Neural cell (in vitro differentiated cells): ENCODE results near the gene MIB1. TPM values are rescaled to one million over a fixed set of nuclear protein-coding genes. Genes with fewer than 3 reads are reported as not detected.

Experiments
- H2AFZ ChIP-seq: fragments of 200-600, 300-800 bp; sonication (generic), shearing (Covaris generic); 2 replicates; pipeline ENCODE4 v1.6.0; 2014; ENCODE audit warnings: low read depth, mild to moderate bottlenecking, antibody characterized with exemption, low read length, moderate library complexity
- H3F3A ChIP-seq: fragments of 200-600 bp; shearing (Covaris generic); 2 replicates; pipeline ENCODE4 v1.6.1; 2016; ENCODE audit warnings: mild to moderate bottlenecking, moderate library complexity, mixed read lengths, antibody characterized with exemption, low read length; ENCODE audit not compliant: insufficient read depth, poor library complexity, severe bottlenecking
- H3K27ac ChIP-seq: fragments of 200-600, 300-800 bp; sonication (generic), shearing (Covaris generic); 2 replicates; pipeline ENCODE4 v1.5.1; 2014; ENCODE audit warnings: mild to moderate bottlenecking, low read length, moderate library complexity
- H3K27me3 ChIP-seq: fragments of 300-800, 200-600 bp; sonication (generic), shearing (Covaris generic); 2 replicates; pipeline ENCODE4 v1.6.0; 2014; ENCODE audit warnings: mild to moderate bottlenecking, low read depth, low read length, moderate library complexity; ENCODE audit not compliant: insufficient read depth
- H3K36me3 ChIP-seq: fragments of 300-800, 200-600 bp; sonication (generic), shearing (Covaris generic); 2 replicates; pipeline ENCODE4 v1.5.1; 2014; ENCODE audit warnings: mild to moderate bottlenecking, antibody characterized with exemption, low read length, moderate library complexity; ENCODE audit not compliant: insufficient read depth
- H3K4me2 ChIP-seq: fragments of 300-800, 200-600 bp; sonication (generic), shearing (Covaris generic); 2 replicates; pipeline ENCODE4 v1.6.0; 2014; ENCODE audit warnings: mild to moderate bottlenecking, low read length
- H3K4me3 ChIP-seq: fragments of 300-800, 200-600 bp; sonication (generic), shearing (Covaris generic); 2 replicates; pipeline ENCODE4 v1.5.1; 2014; ENCODE audit warnings: mild to moderate bottlenecking, low read length, moderate library complexity
- H3K79me2 ChIP-seq: fragments of 200-600 bp; shearing (Covaris generic); replicated peaks from 2 replicates; pipeline ENCODE4 v1.6.0; 2014; ENCODE audit warnings: mild to moderate bottlenecking, low read length, moderate library complexity; ENCODE audit not compliant: insufficient read depth
- H3K9ac ChIP-seq: fragments of 300-800, 200-600 bp; sonication (generic), shearing (Covaris generic); 2 replicates; pipeline ENCODE4 v1.6.1; 2016; ENCODE audit warnings: mild to moderate bottlenecking, low read length, mixed read lengths
- H3K9me2 ChIP-seq: fragments of 200-600 bp; shearing (Covaris generic); 2 replicates; pipeline ENCODE4 v1.6.1; 2016; ENCODE audit warnings: mild to moderate bottlenecking, low read length, mixed read lengths; ENCODE audit not compliant: insufficient read depth
- H3K9me3 ChIP-seq: fragments of 200-600, 300-800 bp; sonication (generic), shearing (Covaris generic); 2 replicates; pipeline ENCODE4 v1.6.1; 2016; ENCODE audit warnings: mild to moderate bottlenecking, mixed run types, low read length, moderate library complexity, mixed read lengths
- H4K20me1 ChIP-seq: fragments of 200-600 bp; shearing (Covaris generic); 2 replicates; pipeline ENCODE4 v1.6.1; 2016; ENCODE audit warnings: mild to moderate bottlenecking, mixed run types; ENCODE audit not compliant: insufficient read depth
- EP300 ChIP-seq: fragments of 450-650 bp; conservative IDR thresholded peaks from 2 replicates; pipeline ENCODE4 v1.6.1; 2014; ENCODE audit warnings: antibody characterized with exemption, mild to moderate bottlenecking, moderate library complexity; ENCODE audit not compliant: poor library complexity, severe bottlenecking
- EZH2 ChIP-seq: fragments of 200-600, 300-800 bp; shearing (Covaris generic), sonication (generic); IDR thresholded peaks from 2 replicates; pipeline ENCODE4 v1.6.1; 2014; ENCODE audit warnings: antibody characterized with exemption, low read length, borderline replicate concordance, mild to moderate bottlenecking; ENCODE audit not compliant: insufficient read depth, poor library complexity, severe bottlenecking
- MXI1 ChIP-seq: fragments of 450-650 bp; conservative IDR thresholded peaks from 2 replicates; pipeline ENCODE4 v1.6.1; 2014; ENCODE audit warnings: antibody characterized with exemption, mild to moderate bottlenecking; ENCODE audit not compliant: poor library complexity, severe bottlenecking
- POLR2AphosphoS5 ChIP-seq: IDR thresholded peaks from 2 replicates; pipeline ENCODE4 v1.6.1; 2012
- RAD21 ChIP-seq: fragments of 450-650 bp; conservative IDR thresholded peaks from 2 replicates; pipeline ENCODE4 v1.6.1; 2014; ENCODE audit warnings: antibody characterized with exemption, mild to moderate bottlenecking, moderate library complexity
- SMC3 ChIP-seq: fragments of 450-650 bp; conservative IDR thresholded peaks from 2 replicates; pipeline ENCODE4 v1.6.1; 2014; ENCODE audit warnings: antibody characterized with exemption, mild to moderate bottlenecking, moderate library complexity; ENCODE audit not compliant: poor library complexity
- TAF1 ChIP-seq: IDR thresholded peaks from 2 replicates; pipeline ENCODE4 v1.6.1; 2012; ENCODE audit warnings: low read depth
- polyA plus RNA-seq: library from polyadenylated mRNA; depleted of rRNA; stranded (reverse); fragments of >200 nt; gene quantifications from 2 replicates; pipeline ENCODE4 v1.2.3, GENCODE V29; 2014
- TF ChIP-seq, protein P1 (sequence below): IDR thresholded peaks from 2 replicates; pipeline ENCODE4 v1.6.1; 2012; ENCODE audit warnings: borderline replicate concordance
- TF ChIP-seq, protein P2 (sequence below): fragments of 450-650 bp; IDR thresholded peaks from 2 replicates; pipeline ENCODE4 v1.5.1; 2014; ENCODE audit warnings: antibody characterized with exemption, mild to moderate bottlenecking, moderate library complexity; ENCODE audit not compliant: poor library complexity, severe bottlenecking

Gene MIB1
- polyA plus RNA-seq, 1 donor from 2014 or later = 68.3 TPM

DNA sequence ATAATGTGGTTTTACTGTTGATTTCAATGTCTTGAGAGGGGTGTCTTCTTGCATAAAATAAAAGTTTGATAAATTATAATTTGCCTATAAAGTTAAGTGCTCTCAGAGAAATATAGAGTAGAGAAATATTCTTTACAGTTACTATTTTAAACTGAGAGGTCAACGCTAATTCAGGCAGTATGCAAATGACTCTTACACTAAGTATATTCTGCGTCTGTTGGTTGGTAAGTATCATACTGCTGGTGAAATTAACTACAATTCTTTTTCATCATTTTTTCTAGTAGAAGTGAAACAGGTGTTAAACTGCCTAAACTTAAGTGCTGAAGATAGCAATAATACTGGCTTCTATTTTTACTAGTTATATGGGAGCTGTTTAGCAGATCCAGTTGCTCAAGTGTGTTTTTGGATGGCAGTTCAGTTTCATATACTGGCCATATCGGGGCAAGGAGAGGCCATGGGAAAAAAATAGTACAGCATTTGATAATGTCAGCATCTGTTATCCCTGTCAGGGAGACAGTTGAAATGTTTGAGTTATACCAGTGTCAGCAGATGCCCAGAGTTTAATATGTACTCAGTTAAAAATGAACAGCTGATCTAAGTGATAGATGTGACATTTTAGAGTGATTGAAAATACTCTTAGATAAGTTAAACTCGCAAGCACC lies 86.2 kb downstream of the MIB1 start:
- TF ChIP-seq RAD21 (no peak), TAF1 (no peak), EZH2 (no peak), MXI1 (no peak), EP300 (no peak), SMC3 (no peak), POLR2AphosphoS5 (no peak)
- TF ChIP-seq, protein P1, sequence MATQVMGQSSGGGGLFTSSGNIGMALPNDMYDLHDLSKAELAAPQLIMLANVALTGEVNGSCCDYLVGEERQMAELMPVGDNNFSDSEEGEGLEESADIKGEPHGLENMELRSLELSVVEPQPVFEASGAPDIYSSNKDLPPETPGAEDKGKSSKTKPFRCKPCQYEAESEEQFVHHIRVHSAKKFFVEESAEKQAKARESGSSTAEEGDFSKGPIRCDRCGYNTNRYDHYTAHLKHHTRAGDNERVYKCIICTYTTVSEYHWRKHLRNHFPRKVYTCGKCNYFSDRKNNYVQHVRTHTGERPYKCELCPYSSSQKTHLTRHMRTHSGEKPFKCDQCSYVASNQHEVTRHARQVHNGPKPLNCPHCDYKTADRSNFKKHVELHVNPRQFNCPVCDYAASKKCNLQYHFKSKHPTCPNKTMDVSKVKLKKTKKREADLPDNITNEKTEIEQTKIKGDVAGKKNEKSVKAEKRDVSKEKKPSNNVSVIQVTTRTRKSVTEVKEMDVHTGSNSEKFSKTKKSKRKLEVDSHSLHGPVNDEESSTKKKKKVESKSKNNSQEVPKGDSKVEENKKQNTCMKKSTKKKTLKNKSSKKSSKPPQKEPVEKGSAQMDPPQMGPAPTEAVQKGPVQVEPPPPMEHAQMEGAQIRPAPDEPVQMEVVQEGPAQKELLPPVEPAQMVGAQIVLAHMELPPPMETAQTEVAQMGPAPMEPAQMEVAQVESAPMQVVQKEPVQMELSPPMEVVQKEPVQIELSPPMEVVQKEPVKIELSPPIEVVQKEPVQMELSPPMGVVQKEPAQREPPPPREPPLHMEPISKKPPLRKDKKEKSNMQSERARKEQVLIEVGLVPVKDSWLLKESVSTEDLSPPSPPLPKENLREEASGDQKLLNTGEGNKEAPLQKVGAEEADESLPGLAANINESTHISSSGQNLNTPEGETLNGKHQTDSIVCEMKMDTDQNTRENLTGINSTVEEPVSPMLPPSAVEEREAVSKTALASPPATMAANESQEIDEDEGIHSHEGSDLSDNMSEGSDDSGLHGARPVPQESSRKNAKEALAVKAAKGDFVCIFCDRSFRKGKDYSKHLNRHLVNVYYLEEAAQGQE = no peak

DNA sequence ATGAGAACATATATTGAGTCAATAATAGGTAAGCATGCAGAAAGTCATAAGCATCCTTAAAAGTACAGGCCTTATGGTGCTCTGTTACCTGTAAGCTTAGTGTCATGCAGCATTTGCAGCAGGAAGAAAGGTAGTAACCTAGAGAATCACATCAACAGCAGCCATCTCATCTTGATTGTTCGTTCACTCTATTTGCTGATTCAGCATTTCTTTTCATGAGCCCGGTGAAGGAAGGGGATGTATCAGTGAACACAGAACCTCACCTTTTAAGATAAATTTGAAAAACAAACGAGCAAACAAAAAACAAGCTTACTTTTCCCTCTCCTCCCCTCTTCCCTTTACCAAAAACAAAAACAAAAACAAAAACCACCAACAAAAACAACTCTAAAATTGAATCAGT lies 89.9 kb downstream of the MIB1 start:
- Histone ChIP-seq H3K79me2 (no peaks in the 10 kb centered on the region), H3K4me3 (no peak overlapping the region), H4K20me1 (no peaks in the 10 kb centered on the region), H3K9me2 (no peaks in the 10 kb centered on the region), H2AFZ (no peak overlapping the region), H3K27me3 (no peaks in the 10 kb centered on the region), H3K36me3 (peaks cover 4% of the 10 kb centered on the region), H3K27ac (no peak overlapping the region), H3K9ac (no peak overlapping the region), H3K9me3 (no peaks in the 10 kb centered on the region), H3K4me2 (no peak overlapping the region), H3F3A (no peaks in the 10 kb centered on the region)
- TF ChIP-seq EZH2 (no peak), SMC3 (no peak), POLR2AphosphoS5 (no peak), TAF1 (no peak), MXI1 (no peak), RAD21 (no peak), EP300 (no peak)
- TF ChIP-seq, protein P2, sequence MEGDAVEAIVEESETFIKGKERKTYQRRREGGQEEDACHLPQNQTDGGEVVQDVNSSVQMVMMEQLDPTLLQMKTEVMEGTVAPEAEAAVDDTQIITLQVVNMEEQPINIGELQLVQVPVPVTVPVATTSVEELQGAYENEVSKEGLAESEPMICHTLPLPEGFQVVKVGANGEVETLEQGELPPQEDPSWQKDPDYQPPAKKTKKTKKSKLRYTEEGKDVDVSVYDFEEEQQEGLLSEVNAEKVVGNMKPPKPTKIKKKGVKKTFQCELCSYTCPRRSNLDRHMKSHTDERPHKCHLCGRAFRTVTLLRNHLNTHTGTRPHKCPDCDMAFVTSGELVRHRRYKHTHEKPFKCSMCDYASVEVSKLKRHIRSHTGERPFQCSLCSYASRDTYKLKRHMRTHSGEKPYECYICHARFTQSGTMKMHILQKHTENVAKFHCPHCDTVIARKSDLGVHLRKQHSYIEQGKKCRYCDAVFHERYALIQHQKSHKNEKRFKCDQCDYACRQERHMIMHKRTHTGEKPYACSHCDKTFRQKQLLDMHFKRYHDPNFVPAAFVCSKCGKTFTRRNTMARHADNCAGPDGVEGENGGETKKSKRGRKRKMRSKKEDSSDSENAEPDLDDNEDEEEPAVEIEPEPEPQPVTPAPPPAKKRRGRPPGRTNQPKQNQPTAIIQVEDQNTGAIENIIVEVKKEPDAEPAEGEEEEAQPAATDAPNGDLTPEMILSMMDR = no peak
- TF ChIP-seq, protein P1 = no peak

More for the DNA sequence above, 86.2 kb downstream of the MIB1 start:
- H3F3A ChIP-seq = no peaks in the 10 kb centered on the region
- H3K27me3 ChIP-seq = no peaks in the 10 kb centered on the region
- no peak overlapping the region for H3K4me3 ChIP-seq
- H3K4me2 ChIP-seq = no peak overlapping the region
- H3K9me3 ChIP-seq = no peaks in the 10 kb centered on the region
- H3K27ac ChIP-seq = no peak overlapping the region
- H3K9ac ChIP-seq = no peak overlapping the region
- H3K36me3 ChIP-seq = no peaks in the 10 kb centered on the region
- no peaks in the 10 kb centered on the region for H3K79me2 ChIP-seq
- no peaks in the 10 kb centered on the region for H3K9me2 ChIP-seq
- H2AFZ ChIP-seq = no peak overlapping the region
- no peaks in the 10 kb centered on the region for H4K20me1 ChIP-seq
